WTC11 (cell line): Measurements from ENCODE around the gene LAPTM5. TPM values are rescaled to one million over a fixed set of nuclear protein-coding genes. Genes with fewer than 3 reads are reported as not detected.

Experiments
- ATAC-seq: fragments of 200-7000 bp; cut with Tn5 transposase; 2 replicates; pipeline ENCODE4 v1.10.0; 2021; ENCODE audit warnings: mild to moderate bottlenecking, moderate library complexity
- CTCF ChIA-PET: fragments of 300-600 bp; sonication (Branson Sonifier 250); formaldehyde crosslinking; loops from one replicate; lab custom pipeline; 2021; ENCODE audit warnings: antibody characterized with exemption; lab: Charles Lee
- POLR2A ChIA-PET: fragments of 350-600 bp; sonication (Branson Sonifier 250); formaldehyde crosslinking; loops from one replicate; lab custom pipeline; 2021; ENCODE audit warnings: antibody characterized with exemption; lab: Charles Lee
- DNase-seq: peaks from one replicate; pipeline ENCODE4 v3.0.0; 2021; ENCODE audit warnings: low spot score
- H3K27ac Mint-ChIP-seq: 2 replicates; pipeline ENCODE4 v1.8.0; 2021; ENCODE audit warnings: mixed read lengths
- H3K27me3 Mint-ChIP-seq: 2 replicates; pipeline ENCODE4 v1.8.0; 2021; ENCODE audit warnings: low read depth, mild to moderate bottlenecking, moderate library complexity, mixed read lengths
- H3K36me3 Mint-ChIP-seq: 2 replicates; pipeline ENCODE4 v1.8.0; 2021; ENCODE audit warnings: mixed read lengths
- H3K4me1 Mint-ChIP-seq: 2 replicates; pipeline ENCODE4 v1.8.0; 2022; ENCODE audit warnings: mixed read lengths
- H3K4me3 Mint-ChIP-seq: 2 replicates; pipeline ENCODE4 v1.8.0; 2021; ENCODE audit warnings: mild to moderate bottlenecking, moderate library complexity, mixed read lengths
- H3K9me3 Mint-ChIP-seq: 2 replicates; pipeline ENCODE4 v1.8.0; 2021; ENCODE audit warnings: mixed read lengths
- CBFB ChIP-seq: sonication (generic); formaldehyde crosslinking; IDR thresholded peaks from 2 replicates; pipeline ENCODE4 v1.8.1; 2022; ENCODE audit warnings: mild to moderate bottlenecking, low read depth, missing genetic modification reagents
- EMX1 ChIP-seq: fragments of 250-450 bp; sonication (Bioruptor Pico); IDR thresholded peaks from 2 replicates; pipeline ENCODE4 v1.8.0; 2021; ENCODE audit warnings: mild to moderate bottlenecking
- ESRRA ChIP-seq: sonication (generic); formaldehyde crosslinking; IDR thresholded peaks from 2 replicates; pipeline ENCODE4 v1.8.1; 2022; ENCODE audit warnings: mild to moderate bottlenecking, missing genetic modification reagents, borderline replicate concordance
- FOXP1 ChIP-seq: sonication (generic); formaldehyde crosslinking; IDR thresholded peaks from 2 replicates; pipeline ENCODE4 v1.8.0; 2022; ENCODE audit warnings: missing genetic modification reagents, mild to moderate bottlenecking, moderate library complexity, borderline replicate concordance
- IRF2 ChIP-seq: sonication (generic); formaldehyde crosslinking; IDR thresholded peaks from 2 replicates; pipeline ENCODE4 v1.8.0; 2022; ENCODE audit warnings: low read depth, missing genetic modification reagents, borderline replicate concordance
- NR1H2 ChIP-seq: sonication (generic); formaldehyde crosslinking; IDR thresholded peaks from 2 replicates; pipeline ENCODE4 v1.9.0; 2021; ENCODE audit warnings: mild to moderate bottlenecking, moderate library complexity, missing genetic modification reagents
- SOX15 ChIP-seq: fragments of 250-450 bp; sonication (Bioruptor Pico); IDR thresholded peaks from 2 replicates; pipeline ENCODE4 v1.9.0; 2021; ENCODE audit warnings: mild to moderate bottlenecking
- SP1 ChIP-seq: sonication (generic); formaldehyde crosslinking; conservative IDR thresholded peaks from 2 replicates; pipeline ENCODE4 v1.8.1; 2022; ENCODE audit warnings: missing genetic modification reagents
- TEAD1 ChIP-seq: sonication (generic); formaldehyde crosslinking; IDR thresholded peaks from 2 replicates; pipeline ENCODE4 v1.8.0; 2022; ENCODE audit warnings: mild to moderate bottlenecking, missing genetic modification reagents
- ZNF138 ChIP-seq: sonication (generic); formaldehyde crosslinking; conservative IDR thresholded peaks from 2 replicates; pipeline ENCODE4 v1.8.1; 2022; ENCODE audit warnings: mild to moderate bottlenecking, moderate library complexity, missing genetic modification reagents
- ZNF263 ChIP-seq: sonication (generic); formaldehyde crosslinking; IDR thresholded peaks from 2 replicates; pipeline ENCODE4 v1.8.1; 2022; ENCODE audit warnings: low read depth, mild to moderate bottlenecking, moderate library complexity, missing genetic modification reagents
- total RNA-seq: library from RNA; stranded (reverse); gene quantifications from 3 replicates; pipeline ENCODE4 v1.2.3, GENCODE V29; 2021
- TF ChIP-seq, protein P1 (sequence below): sonication (generic); formaldehyde crosslinking; IDR thresholded peaks from 2 replicates; pipeline ENCODE4 v1.8.0; 2022; ENCODE audit warnings: mild to moderate bottlenecking, missing genetic modification reagents
- TF ChIP-seq, protein P2 (sequence below): fragments of 200-600 bp; IDR thresholded peaks from 2 replicates; pipeline ENCODE4 v1.8.0; 2022; ENCODE audit warnings: antibody characterized with exemption
- TF ChIP-seq, protein P3 (sequence below): sonication (generic); formaldehyde crosslinking; conservative IDR thresholded peaks from 2 replicates; pipeline ENCODE4 v1.8.1; 2023; ENCODE audit warnings: mild to moderate bottlenecking, low read depth, missing genetic modification reagents, moderate library complexity
- TF ChIP-seq, protein P4 (sequence below): sonication (generic); formaldehyde crosslinking; IDR thresholded peaks from 2 replicates; pipeline ENCODE4 v1.8.1; 2022; ENCODE audit warnings: mild to moderate bottlenecking, moderate library complexity, missing genetic modification reagents
- TF ChIP-seq, protein P5 (sequence below): fragments of 250-450 bp; sonication (Bioruptor Pico); IDR thresholded peaks from 2 replicates; pipeline ENCODE4 v1.8.0; 2021; ENCODE audit warnings: mild to moderate bottlenecking
- TF ChIP-seq, protein P6 (sequence below): fragments of 250-450 bp; sonication (Bioruptor Pico); IDR thresholded peaks from 2 replicates; pipeline ENCODE4 v1.9.0; 2021; ENCODE audit warnings: mild to moderate bottlenecking
- TF ChIP-seq, protein P7 (sequence below): fragments of 250-450 bp; sonication (Bioruptor Pico); IDR thresholded peaks from 2 replicates; pipeline ENCODE4 v2.1.2; 2022; ENCODE audit warnings: mild to moderate bottlenecking, moderate library complexity
- TF ChIP-seq, protein P8 (sequence below): sonication (generic); formaldehyde crosslinking; IDR thresholded peaks from 2 replicates; pipeline ENCODE4 v1.8.0; 2023; ENCODE audit warnings: mild to moderate bottlenecking, missing genetic modification reagents

Gene LAPTM5
- total RNA-seq, 1 experiment from 2014 or later: 1.3 TPM

DNA sequence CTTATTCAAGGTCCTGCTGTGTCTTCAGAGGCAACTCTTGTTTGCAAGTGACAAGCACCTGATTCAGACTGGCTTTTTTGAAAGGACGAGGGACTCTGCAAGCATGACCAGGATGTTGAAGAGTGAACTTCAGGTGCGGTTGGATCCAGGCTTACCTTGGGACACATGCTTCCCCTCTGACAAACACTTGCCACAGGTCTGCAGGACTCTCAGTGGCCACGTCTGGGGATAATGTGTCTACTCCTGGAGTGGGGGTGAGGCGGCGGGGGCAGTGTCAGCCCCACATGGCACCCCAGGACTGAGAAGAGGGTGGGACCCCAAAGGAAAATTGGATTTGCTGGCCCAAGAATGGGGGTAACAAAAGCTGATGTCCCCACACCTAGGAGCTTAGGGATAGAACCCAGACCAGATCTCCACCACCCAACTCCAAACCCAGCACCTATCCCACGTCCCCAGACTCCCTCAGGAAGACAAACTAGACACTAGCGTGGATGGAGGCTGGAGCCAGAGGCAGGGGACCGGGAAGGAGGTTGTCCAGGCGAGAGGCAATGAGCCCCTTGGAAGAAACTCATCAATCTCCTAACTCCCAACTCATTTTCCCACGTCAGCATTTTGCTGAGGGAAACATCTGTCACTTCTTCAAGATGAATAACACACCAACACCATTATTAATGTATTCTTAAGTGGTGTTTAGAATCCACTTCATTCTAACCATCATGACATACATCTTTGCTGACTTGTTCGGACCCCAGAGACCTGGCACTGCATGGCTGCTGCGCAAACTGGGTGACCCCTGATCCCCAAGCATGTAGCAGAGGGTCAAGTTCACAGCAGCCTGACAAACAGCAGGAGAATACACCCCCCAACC, 32.0 kb upstream of the LAPTM5 start:
- no peak overlapping the region for H3K27ac Mint-ChIP-seq
- H3K9me3 Mint-ChIP-seq: no peaks in the 10 kb centered on the region
- ChIA-PET POLR2A (no interaction called here), CTCF (interaction anchor here (1.9 to 9.2 kb wide), 2 partner anchors 10 to 122 kb away, joined by 5 to 134 read pairs; partner anchors contain the start of gene SDC3)
- H3K36me3 Mint-ChIP-seq: no peaks in the 10 kb centered on the region
- no peaks in the 10 kb centered on the region; the same call in 1 of the 2 replicates for H3K27me3 Mint-ChIP-seq
- ATAC-seq: no peak
- no peak overlapping the region for H3K4me3 Mint-ChIP-seq
- no peak for DNase-seq
- peaks cover 4% of the 10 kb centered on the region for H3K4me1 Mint-ChIP-seq
- TF ChIP-seq EMX1 (no peak), CBFB (CRISPR knock-in tag) (no peak), FOXP1 (CRISPR knock-in tag) (no peak), IRF2 (CRISPR knock-in tag) (no peak), ZNF138 (CRISPR knock-in tag) (no peak), ZNF263 (CRISPR knock-in tag) (no peak), SP1 (CRISPR knock-in tag) (no peak), ESRRA (CRISPR knock-in tag) (no peak), NR1H2 (no peak), SOX15 (CRISPR knock-in tag) (no peak), TEAD1 (CRISPR knock-in tag) (no peak)
- TF ChIP-seq, protein P1, sequence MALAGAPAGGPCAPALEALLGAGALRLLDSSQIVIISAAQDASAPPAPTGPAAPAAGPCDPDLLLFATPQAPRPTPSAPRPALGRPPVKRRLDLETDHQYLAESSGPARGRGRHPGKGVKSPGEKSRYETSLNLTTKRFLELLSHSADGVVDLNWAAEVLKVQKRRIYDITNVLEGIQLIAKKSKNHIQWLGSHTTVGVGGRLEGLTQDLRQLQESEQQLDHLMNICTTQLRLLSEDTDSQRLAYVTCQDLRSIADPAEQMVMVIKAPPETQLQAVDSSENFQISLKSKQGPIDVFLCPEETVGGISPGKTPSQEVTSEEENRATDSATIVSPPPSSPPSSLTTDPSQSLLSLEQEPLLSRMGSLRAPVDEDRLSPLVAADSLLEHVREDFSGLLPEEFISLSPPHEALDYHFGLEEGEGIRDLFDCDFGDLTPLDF (CRISPR knock-in tag): no peak
- TF ChIP-seq, protein P2, sequence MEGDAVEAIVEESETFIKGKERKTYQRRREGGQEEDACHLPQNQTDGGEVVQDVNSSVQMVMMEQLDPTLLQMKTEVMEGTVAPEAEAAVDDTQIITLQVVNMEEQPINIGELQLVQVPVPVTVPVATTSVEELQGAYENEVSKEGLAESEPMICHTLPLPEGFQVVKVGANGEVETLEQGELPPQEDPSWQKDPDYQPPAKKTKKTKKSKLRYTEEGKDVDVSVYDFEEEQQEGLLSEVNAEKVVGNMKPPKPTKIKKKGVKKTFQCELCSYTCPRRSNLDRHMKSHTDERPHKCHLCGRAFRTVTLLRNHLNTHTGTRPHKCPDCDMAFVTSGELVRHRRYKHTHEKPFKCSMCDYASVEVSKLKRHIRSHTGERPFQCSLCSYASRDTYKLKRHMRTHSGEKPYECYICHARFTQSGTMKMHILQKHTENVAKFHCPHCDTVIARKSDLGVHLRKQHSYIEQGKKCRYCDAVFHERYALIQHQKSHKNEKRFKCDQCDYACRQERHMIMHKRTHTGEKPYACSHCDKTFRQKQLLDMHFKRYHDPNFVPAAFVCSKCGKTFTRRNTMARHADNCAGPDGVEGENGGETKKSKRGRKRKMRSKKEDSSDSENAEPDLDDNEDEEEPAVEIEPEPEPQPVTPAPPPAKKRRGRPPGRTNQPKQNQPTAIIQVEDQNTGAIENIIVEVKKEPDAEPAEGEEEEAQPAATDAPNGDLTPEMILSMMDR: no peak
- TF ChIP-seq, protein P3, sequence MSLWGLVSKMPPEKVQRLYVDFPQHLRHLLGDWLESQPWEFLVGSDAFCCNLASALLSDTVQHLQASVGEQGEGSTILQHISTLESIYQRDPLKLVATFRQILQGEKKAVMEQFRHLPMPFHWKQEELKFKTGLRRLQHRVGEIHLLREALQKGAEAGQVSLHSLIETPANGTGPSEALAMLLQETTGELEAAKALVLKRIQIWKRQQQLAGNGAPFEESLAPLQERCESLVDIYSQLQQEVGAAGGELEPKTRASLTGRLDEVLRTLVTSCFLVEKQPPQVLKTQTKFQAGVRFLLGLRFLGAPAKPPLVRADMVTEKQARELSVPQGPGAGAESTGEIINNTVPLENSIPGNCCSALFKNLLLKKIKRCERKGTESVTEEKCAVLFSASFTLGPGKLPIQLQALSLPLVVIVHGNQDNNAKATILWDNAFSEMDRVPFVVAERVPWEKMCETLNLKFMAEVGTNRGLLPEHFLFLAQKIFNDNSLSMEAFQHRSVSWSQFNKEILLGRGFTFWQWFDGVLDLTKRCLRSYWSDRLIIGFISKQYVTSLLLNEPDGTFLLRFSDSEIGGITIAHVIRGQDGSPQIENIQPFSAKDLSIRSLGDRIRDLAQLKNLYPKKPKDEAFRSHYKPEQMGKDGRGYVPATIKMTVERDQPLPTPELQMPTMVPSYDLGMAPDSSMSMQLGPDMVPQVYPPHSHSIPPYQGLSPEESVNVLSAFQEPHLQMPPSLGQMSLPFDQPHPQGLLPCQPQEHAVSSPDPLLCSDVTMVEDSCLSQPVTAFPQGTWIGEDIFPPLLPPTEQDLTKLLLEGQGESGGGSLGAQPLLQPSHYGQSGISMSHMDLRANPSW (CRISPR knock-in tag): no peak
- TF ChIP-seq, protein P4, sequence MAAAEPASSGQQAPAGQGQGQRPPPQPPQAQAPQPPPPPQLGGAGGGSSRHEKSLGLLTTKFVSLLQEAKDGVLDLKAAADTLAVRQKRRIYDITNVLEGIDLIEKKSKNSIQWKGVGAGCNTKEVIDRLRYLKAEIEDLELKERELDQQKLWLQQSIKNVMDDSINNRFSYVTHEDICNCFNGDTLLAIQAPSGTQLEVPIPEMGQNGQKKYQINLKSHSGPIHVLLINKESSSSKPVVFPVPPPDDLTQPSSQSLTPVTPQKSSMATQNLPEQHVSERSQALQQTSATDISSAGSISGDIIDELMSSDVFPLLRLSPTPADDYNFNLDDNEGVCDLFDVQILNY (CRISPR knock-in tag): no peak
- TF ChIP-seq, protein P5, sequence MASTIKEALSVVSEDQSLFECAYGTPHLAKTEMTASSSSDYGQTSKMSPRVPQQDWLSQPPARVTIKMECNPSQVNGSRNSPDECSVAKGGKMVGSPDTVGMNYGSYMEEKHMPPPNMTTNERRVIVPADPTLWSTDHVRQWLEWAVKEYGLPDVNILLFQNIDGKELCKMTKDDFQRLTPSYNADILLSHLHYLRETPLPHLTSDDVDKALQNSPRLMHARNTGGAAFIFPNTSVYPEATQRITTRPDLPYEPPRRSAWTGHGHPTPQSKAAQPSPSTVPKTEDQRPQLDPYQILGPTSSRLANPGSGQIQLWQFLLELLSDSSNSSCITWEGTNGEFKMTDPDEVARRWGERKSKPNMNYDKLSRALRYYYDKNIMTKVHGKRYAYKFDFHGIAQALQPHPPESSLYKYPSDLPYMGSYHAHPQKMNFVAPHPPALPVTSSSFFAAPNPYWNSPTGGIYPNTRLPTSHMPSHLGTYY (CRISPR knock-in tag): no peak
- TF ChIP-seq, protein P6, sequence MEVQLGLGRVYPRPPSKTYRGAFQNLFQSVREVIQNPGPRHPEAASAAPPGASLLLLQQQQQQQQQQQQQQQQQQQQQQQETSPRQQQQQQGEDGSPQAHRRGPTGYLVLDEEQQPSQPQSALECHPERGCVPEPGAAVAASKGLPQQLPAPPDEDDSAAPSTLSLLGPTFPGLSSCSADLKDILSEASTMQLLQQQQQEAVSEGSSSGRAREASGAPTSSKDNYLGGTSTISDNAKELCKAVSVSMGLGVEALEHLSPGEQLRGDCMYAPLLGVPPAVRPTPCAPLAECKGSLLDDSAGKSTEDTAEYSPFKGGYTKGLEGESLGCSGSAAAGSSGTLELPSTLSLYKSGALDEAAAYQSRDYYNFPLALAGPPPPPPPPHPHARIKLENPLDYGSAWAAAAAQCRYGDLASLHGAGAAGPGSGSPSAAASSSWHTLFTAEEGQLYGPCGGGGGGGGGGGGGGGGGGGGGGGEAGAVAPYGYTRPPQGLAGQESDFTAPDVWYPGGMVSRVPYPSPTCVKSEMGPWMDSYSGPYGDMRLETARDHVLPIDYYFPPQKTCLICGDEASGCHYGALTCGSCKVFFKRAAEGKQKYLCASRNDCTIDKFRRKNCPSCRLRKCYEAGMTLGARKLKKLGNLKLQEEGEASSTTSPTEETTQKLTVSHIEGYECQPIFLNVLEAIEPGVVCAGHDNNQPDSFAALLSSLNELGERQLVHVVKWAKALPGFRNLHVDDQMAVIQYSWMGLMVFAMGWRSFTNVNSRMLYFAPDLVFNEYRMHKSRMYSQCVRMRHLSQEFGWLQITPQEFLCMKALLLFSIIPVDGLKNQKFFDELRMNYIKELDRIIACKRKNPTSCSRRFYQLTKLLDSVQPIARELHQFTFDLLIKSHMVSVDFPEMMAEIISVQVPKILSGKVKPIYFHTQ (CRISPR knock-in tag): no peak
- TF ChIP-seq, protein P7, sequence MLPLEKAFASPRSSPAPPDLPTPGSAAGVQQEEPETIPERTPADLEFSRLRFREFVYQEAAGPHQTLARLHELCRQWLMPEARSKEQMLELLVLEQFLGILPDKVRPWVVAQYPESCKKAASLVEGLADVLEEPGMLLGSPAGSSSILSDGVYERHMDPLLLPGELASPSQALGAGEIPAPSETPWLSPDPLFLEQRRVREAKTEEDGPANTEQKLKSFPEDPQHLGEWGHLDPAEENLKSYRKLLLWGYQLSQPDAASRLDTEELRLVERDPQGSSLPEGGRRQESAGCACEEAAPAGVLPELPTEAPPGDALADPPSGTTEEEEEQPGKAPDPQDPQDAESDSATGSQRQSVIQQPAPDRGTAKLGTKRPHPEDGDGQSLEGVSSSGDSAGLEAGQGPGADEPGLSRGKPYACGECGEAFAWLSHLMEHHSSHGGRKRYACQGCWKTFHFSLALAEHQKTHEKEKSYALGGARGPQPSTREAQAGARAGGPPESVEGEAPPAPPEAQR (CRISPR knock-in tag): no peak
- TF ChIP-seq, protein P8, sequence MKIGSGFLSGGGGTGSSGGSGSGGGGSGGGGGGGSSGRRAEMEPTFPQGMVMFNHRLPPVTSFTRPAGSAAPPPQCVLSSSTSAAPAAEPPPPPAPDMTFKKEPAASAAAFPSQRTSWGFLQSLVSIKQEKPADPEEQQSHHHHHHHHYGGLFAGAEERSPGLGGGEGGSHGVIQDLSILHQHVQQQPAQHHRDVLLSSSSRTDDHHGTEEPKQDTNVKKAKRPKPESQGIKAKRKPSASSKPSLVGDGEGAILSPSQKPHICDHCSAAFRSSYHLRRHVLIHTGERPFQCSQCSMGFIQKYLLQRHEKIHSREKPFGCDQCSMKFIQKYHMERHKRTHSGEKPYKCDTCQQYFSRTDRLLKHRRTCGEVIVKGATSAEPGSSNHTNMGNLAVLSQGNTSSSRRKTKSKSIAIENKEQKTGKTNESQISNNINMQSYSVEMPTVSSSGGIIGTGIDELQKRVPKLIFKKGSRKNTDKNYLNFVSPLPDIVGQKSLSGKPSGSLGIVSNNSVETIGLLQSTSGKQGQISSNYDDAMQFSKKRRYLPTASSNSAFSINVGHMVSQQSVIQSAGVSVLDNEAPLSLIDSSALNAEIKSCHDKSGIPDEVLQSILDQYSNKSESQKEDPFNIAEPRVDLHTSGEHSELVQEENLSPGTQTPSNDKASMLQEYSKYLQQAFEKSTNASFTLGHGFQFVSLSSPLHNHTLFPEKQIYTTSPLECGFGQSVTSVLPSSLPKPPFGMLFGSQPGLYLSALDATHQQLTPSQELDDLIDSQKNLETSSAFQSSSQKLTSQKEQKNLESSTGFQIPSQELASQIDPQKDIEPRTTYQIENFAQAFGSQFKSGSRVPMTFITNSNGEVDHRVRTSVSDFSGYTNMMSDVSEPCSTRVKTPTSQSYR: no peak
